Measurements from ENCODE around the gene SULF2. TPM values are rescaled to one million over a fixed set of nuclear protein-coding genes. Genes with fewer than 3 reads are reported as not detected.

SULF2 gene
- total and polyA plus RNA-seq, 2 donors, result 9.3 to 94.0 TPM

DNA sequence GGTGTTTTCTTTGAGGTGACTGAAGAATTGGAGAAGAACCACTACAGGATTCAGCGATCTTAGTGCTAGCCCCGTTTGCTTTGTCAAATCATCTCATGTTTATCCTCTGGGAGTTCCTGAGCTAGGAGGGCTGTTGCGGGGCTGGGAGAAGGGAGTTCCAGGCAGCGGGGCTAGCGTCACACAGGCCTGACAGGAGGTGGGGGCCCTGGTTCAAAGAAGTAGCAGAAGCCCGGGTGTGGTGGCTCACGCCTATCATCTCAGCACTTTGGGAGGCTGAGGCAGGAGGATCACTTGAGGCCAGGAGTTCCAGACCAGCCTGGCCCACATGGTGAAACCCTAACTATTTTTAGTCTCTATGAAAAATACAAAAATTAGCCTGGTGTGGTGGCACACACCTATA lies 33.2 kb upstream of the SULF2 start:
- no peaks in the 10 kb centered on the region for H3K4me1 ChIP-seq (ENCODE audit: control insufficient read depth in 2 of 2, insufficient read depth in 2 of 2, low read length in 2 of 2)
- no peak overlapping the region for H3K27ac ChIP-seq (ENCODE audit: low read depth in 1 of 2, low read length in 1 of 2)
- H3K27me3 ChIP-seq (ENCODE audit: control insufficient read depth in 2 of 2, insufficient read depth in 1 of 2, low read length in 1 of 2), result peaks cover 0 to 14% of the 10 kb centered on the region in 2 donors
- no peaks in the 10 kb centered on the region for H3K9me3 ChIP-seq (ENCODE audit: control insufficient read depth in 2 of 2, insufficient read depth in 1 of 2, low read length in 1 of 2)
- no peaks in the 10 kb centered on the region for H3K36me3 ChIP-seq (ENCODE audit: control insufficient read depth in 2 of 2, insufficient read depth in 2 of 2, low read length in 1 of 2)
- H3K4me3 ChIP-seq (ENCODE audit: low read length in 2 of 2), result no peak overlapping the region
- WGBS, result 96% methylated on average over 7 of the region's 7 CpGs
- no peak for DNase-seq (ENCODE audit: low read depth in 6 of 9, low spot score in 9 of 9)

DNA sequence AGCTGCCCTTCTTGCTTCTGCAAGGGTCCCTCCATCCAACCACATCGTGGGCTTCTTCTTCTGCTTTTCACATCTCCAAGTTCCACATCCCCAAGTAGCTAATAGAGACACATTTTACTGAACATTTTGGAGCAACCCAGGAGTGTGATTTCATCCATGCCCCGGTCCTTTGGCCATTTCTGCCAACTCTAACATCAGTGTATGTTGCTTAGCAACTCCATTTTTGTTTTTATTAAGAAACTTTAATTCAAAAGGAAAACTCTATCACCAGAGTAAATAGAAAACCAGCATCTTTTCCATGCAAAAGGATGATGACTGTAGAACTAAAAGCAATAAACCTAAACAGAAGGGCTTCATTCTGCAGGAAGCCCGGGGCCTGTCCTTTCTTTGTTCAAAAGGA lies 32.7 kb upstream of the SULF2 start:
- H3K4me1 ChIP-seq (ENCODE audit: control insufficient read depth in 2 of 2, insufficient read depth in 2 of 2, low read length in 2 of 2), result no peaks in the 10 kb centered on the region
- H3K36me3 ChIP-seq (ENCODE audit: control insufficient read depth in 2 of 2, insufficient read depth in 2 of 2, low read length in 1 of 2), result no peaks in the 10 kb centered on the region
- no peaks in the 10 kb centered on the region for H3K9me3 ChIP-seq (ENCODE audit: control insufficient read depth in 2 of 2, insufficient read depth in 1 of 2, low read length in 1 of 2)
- no peak overlapping the region for H3K4me3 ChIP-seq (ENCODE audit: low read length in 2 of 2)
- DNase-seq (ENCODE audit: low read depth in 6 of 9, low spot score in 9 of 9), result no peak
- WGBS, result 61% methylated on average over 3 of the region's 3 CpGs
- peaks cover 0 to 14% of the 10 kb centered on the region in 2 donors for H3K27me3 ChIP-seq (ENCODE audit: control insufficient read depth in 2 of 2, insufficient read depth in 1 of 2, low read length in 1 of 2)
- no peak overlapping the region for H3K27ac ChIP-seq (ENCODE audit: low read depth in 1 of 2, low read length in 1 of 2)

DNA sequence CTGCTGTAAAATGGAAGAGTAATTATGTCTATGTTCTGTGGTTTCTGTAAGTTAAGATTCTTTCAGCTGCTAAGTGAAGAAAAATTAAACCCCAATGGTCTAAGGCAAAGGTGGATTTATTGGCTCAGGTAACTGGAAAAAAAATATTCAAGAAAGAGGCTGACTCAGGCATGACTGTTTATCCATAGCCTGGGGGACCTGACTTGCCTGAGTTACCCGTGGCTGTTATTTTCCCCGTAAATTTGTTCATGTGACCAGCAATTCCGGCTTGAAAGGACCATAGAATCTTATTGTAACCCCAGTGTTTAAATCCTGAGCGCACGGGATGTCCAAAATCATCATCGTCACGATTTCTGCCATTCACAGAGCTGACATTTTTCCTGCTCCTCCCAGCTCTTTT lies 32.3 kb upstream of the SULF2 start:
- no peak for DNase-seq (ENCODE audit: low read depth in 6 of 9, low spot score in 9 of 9)
- Histone ChIP-seq H3K4me3 (ENCODE audit: low read length in 2 of 2) (no peak overlapping the region), H3K27me3 (ENCODE audit: control insufficient read depth in 2 of 2, insufficient read depth in 1 of 2, low read length in 1 of 2) (peaks cover 0 to 14% of the 10 kb centered on the region in 2 donors), H3K27ac (ENCODE audit: low read depth in 1 of 2, low read length in 1 of 2) (no peak overlapping the region), H3K4me1 (ENCODE audit: control insufficient read depth in 2 of 2, insufficient read depth in 2 of 2, low read length in 2 of 2) (no peaks in the 10 kb centered on the region), H3K9me3 (ENCODE audit: control insufficient read depth in 2 of 2, insufficient read depth in 1 of 2, low read length in 1 of 2) (no peaks in the 10 kb centered on the region), H3K36me3 (ENCODE audit: control insufficient read depth in 2 of 2, insufficient read depth in 2 of 2, low read length in 1 of 2) (no peaks in the 10 kb centered on the region)
- 91% methylated on average over 7 of the region's 7 CpGs for WGBS

DNA sequence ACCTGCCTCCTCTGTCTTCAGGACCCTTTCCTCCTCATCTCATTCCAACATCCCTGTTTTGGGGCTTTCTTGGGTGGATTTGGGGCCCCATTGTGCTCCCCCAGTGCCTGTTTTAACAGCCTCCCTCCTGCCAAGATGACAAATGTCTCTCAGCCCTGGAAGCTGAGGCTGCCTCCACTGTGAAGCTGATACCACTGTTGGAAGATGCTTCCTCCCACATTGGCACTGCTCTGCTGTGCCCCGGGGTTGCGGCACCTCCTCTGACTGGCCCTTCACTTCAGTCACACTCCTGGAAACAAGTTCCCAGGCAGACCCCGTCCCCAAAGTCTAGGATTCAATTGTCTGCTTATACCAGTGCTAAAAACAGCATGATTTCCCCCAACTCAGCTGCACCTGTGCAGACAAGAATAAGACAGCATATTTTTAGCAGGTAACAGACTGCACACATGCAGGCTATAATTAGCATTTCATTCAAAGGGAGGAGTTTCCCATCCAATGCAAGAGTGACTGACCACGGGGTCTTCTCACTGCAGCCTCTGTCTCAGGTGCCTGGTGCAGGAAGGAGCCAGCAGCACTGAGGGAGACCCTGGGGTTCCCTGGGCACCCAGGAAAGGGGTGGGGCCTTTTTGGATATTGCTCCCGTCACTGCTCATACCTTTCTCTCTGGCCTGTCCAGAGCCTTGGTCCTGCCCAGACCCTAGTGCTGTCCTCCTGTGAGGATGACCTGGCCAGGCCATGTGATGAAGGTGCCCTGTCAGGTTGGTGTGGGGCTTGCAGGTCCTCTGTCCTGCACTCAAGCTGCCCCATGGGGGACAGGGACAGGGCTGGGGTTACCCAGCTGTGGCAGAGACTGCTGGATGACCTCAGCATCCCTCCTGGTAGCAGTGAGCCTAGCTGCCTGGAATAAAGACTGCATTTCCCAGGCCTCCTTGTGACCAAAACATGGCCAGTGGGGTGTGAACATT lies 31.5 kb upstream of the SULF2 start:
- no peaks in the 10 kb centered on the region for H3K4me1 ChIP-seq (ENCODE audit: control insufficient read depth in 2 of 2, insufficient read depth in 2 of 2, low read length in 2 of 2)
- H3K27ac ChIP-seq (ENCODE audit: low read depth in 1 of 2, low read length in 1 of 2), result no peak overlapping the region
- H3K36me3 ChIP-seq (ENCODE audit: control insufficient read depth in 2 of 2, insufficient read depth in 2 of 2, low read length in 1 of 2), result no peaks in the 10 kb centered on the region
- 69% methylated on average over 5 of the region's 5 CpGs for whole genome bisulfite sequencing
- peaks cover 0 to 14% of the 10 kb centered on the region in 2 donors for H3K27me3 ChIP-seq (ENCODE audit: control insufficient read depth in 2 of 2, insufficient read depth in 1 of 2, low read length in 1 of 2)
- no peak for DNase-seq (ENCODE audit: low read depth in 6 of 9, low spot score in 9 of 9)
- H3K9me3 ChIP-seq (ENCODE audit: control insufficient read depth in 2 of 2, insufficient read depth in 1 of 2, low read length in 1 of 2), result no peaks in the 10 kb centered on the region
- H3K4me3 ChIP-seq (ENCODE audit: low read length in 2 of 2), result no peak overlapping the region

DNA sequence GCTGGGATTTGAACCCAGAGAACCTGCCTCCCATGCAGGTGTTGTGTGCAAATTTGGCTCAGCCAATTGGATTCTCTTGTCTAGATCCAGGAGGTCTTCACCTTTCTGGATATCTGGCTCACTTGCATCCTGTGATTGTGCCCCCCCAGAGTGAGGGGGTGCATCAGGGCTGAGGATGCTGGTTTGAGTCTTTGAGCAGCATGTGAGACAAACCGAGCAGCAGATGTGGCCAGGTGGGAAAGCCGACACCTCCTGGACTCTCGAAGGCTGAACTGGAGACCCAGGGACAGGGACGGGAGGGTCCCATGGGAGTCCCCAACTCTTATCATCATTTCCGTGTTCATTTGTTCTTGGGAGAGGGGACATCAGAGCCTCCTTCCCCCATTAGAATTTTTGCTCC lies 30.6 kb upstream of the SULF2 start:
- DNase-seq (ENCODE audit: low read depth in 6 of 9, low spot score in 9 of 9), result no peak
- WGBS, result 81% methylated on average over 5 of the region's 5 CpGs
- no peaks in the 10 kb centered on the region for H3K36me3 ChIP-seq (ENCODE audit: control insufficient read depth in 2 of 2, insufficient read depth in 2 of 2, low read length in 1 of 2)
- H3K9me3 ChIP-seq (ENCODE audit: control insufficient read depth in 2 of 2, insufficient read depth in 1 of 2, low read length in 1 of 2), result no peaks in the 10 kb centered on the region
- no peaks in the 10 kb centered on the region for H3K4me1 ChIP-seq (ENCODE audit: control insufficient read depth in 2 of 2, insufficient read depth in 2 of 2, low read length in 2 of 2)
- no peak overlapping the region for H3K27ac ChIP-seq (ENCODE audit: low read depth in 1 of 2, low read length in 1 of 2)
- H3K27me3 ChIP-seq (ENCODE audit: control insufficient read depth in 2 of 2, insufficient read depth in 1 of 2, low read length in 1 of 2), result peaks cover 0 to 16% of the 10 kb centered on the region in 2 donors
- H3K4me3 ChIP-seq (ENCODE audit: low read length in 2 of 2), result no peak overlapping the region

DNA sequence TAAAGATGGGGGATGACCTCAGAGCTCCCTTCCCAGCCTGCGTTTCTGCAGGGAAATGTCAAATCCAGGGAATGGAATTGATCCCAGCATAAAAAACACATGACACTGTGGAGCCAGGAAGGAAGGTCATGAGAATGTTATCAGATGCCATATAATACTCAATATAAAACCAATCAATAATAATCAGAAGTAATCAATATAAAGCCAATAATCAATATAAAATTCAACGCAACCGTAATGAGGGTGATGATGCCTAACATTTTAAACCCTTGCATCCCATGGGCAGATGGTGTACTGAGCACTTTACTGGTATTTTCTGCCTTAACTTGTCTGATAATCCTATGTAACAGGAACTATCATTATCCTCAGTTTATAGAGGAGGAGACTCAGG lies 30.1 kb upstream of the SULF2 start:
- H3K27me3 ChIP-seq (ENCODE audit: control insufficient read depth in 2 of 2, insufficient read depth in 1 of 2, low read length in 1 of 2), result peaks cover 0 to 19% of the 10 kb centered on the region in 2 donors
- WGBS, result 93% methylated on average over 3 of the region's 3 CpGs
- H3K4me3 ChIP-seq (ENCODE audit: low read length in 2 of 2), result no peak overlapping the region
- no peak for DNase-seq (ENCODE audit: low read depth in 6 of 9, low spot score in 9 of 9)
- no peak overlapping the region for H3K27ac ChIP-seq (ENCODE audit: low read depth in 1 of 2, low read length in 1 of 2)
- H3K9me3 ChIP-seq (ENCODE audit: control insufficient read depth in 2 of 2, insufficient read depth in 1 of 2, low read length in 1 of 2), result no peaks in the 10 kb centered on the region
- no peaks in the 10 kb centered on the region for H3K4me1 ChIP-seq (ENCODE audit: control insufficient read depth in 2 of 2, insufficient read depth in 2 of 2, low read length in 2 of 2)
- H3K36me3 ChIP-seq (ENCODE audit: control insufficient read depth in 2 of 2, insufficient read depth in 2 of 2, low read length in 1 of 2), result no peaks in the 10 kb centered on the region

DNA sequence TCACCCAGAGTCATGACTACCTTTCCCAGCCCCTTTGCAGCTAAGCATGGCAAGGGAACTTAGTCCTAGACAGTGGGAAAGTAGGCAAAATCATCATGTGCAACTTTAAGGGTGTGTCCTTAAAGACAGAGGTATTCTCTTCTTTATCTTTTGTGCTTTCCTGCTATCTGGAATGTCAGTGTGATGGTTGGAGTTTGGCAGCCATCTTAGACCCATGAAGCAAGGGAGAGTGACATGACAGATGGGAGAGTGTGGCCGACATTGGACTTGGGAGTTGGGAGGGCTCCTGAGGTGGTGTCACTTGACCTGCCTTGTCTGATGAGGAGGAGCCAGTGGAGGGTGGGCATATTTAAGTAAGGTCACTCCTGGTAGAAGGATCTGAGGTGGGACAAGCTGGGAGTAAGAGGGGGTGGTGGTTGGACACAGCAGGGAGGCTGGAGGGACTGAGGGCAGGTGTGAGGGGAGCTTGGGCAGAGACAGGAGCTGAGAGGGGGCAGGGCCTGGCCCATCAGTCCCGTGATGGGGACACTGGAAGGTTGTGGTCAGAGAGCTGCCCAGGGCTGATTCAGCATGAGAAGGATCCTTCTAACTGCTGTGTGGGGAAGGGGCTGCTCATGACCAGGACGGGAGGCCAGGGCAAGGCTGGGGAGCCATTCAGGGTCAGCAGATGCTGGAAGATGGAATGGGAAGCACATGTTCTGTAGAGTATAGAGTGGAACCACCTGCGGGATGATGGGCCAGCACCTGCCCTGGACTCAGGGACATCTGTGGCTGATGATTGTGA lies 29.5 kb upstream of the SULF2 start:
- WGBS, result 89% methylated on average over 4 of the region's 4 CpGs
- no peaks in the 10 kb centered on the region for H3K4me1 ChIP-seq (ENCODE audit: control insufficient read depth in 2 of 2, insufficient read depth in 2 of 2, low read length in 2 of 2)
- H3K36me3 ChIP-seq (ENCODE audit: control insufficient read depth in 2 of 2, insufficient read depth in 2 of 2, low read length in 1 of 2), result no peaks in the 10 kb centered on the region
- DNase-seq (ENCODE audit: low read depth in 6 of 9, low spot score in 9 of 9), result no peak
- H3K9me3 ChIP-seq (ENCODE audit: control insufficient read depth in 2 of 2, insufficient read depth in 1 of 2, low read length in 1 of 2), result no peaks in the 10 kb centered on the region
- peaks cover 0 to 23% of the 10 kb centered on the region in 2 donors for H3K27me3 ChIP-seq (ENCODE audit: control insufficient read depth in 2 of 2, insufficient read depth in 1 of 2, low read length in 1 of 2)
- no peak overlapping the region for H3K27ac ChIP-seq (ENCODE audit: low read depth in 1 of 2, low read length in 1 of 2)
- H3K4me3 ChIP-seq (ENCODE audit: low read length in 2 of 2), result no peak overlapping the region

DNA sequence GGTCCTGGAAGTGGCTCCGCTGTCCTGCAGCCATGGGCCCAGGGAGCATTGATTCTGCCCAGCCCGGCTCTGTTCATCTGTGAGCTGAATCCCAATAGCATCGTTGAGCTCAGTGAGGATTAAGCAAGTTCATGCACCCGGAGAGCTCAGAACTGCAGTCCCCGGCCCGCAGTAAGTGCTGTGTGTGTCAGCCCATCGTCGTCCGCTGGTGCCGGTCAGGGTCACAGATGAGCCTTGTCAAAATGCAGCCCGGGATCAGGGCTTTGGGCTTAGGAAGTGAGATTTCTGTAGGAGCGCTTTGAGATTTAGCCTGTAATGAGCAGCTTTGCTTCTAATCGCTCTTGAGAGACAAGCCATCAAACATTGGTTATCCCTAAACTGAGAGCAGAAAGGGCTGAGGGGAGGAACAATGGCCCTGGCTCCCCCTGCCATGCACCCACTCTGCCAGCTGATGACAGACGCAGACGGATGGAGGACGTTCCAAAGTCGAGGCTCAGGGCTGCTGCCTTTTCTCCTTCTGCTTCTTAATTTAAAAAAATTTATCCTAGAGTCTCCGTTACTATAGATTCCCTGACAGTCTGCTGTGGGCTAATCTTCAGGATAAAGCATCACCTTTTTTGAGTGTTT lies 25.6 kb upstream of the SULF2 start:
- Histone ChIP-seq H3K4me1 (ENCODE audit: control insufficient read depth in 2 of 2, insufficient read depth in 2 of 2, low read length in 2 of 2) (no peaks in the 10 kb centered on the region), H3K27me3 (ENCODE audit: control insufficient read depth in 2 of 2, insufficient read depth in 1 of 2, low read length in 1 of 2) (peaks cover 0 to 21% of the 10 kb centered on the region in 2 donors), H3K27ac (ENCODE audit: low read depth in 1 of 2, low read length in 1 of 2) (no peak overlapping the region), H3K4me3 (ENCODE audit: low read length in 2 of 2) (no peak overlapping the region), H3K36me3 (ENCODE audit: control insufficient read depth in 2 of 2, insufficient read depth in 2 of 2, low read length in 1 of 2) (no peaks in the 10 kb centered on the region), H3K9me3 (ENCODE audit: control insufficient read depth in 2 of 2, insufficient read depth in 1 of 2, low read length in 1 of 2) (no peaks in the 10 kb centered on the region)
- DNase-seq (ENCODE audit: low read depth in 6 of 9, low spot score in 9 of 9), result no peak
- 84% methylated on average over 18 of the region's 18 CpGs for WGBS
